Endothelial cell of umbilical vein (primary cell): ENCODE results near the gene SPTB. TPM values are rescaled to one million over a fixed set of nuclear protein-coding genes. Genes with fewer than 3 reads are reported as not detected.

Experiments
- BruUV-seq: library from RNA; stranded (reverse); fragments of 400-500 nt; replicated peaks from 2 replicates; lab custom pipeline; 2021; lab: Mats Ljungman, UMichigan
- CTCF ChIA-PET: fragments of 300-600, 350-600 bp; sonication (Branson Sonifier 250); formaldehyde crosslinking; loops from one replicate; lab custom pipeline; 2021; ENCODE audit warnings: antibody characterized with exemption, inconsistent platforms; lab: Charles Lee
- POLR2A ChIA-PET: fragments of 300-600, 350-600 bp; sonication (Branson Sonifier 250); formaldehyde crosslinking; loops from one replicate; lab custom pipeline; 2021; ENCODE audit warnings: antibody characterized with exemption, inconsistent platforms; lab: Charles Lee
- DNase-seq: peaks from one replicate; pipeline ENCODE4 v3.0.0-alpha.2; 2011; ENCODE audit warnings: low read depth, low spot score
- FAIRE-seq: peaks from 2 replicates; lab custom pipeline; 2011; peaks lifted over from hg19 to GRCh38; lab: Jason Lieb, UNC
- H2AFZ ChIP-seq: 2 replicates; pipeline ENCODE4 v1.6.0; 2012; ENCODE audit warnings: low read depth, low read length, control low read depth, inconsistent platforms
- H3K27ac ChIP-seq: 2 replicates; pipeline ENCODE4 v1.5.1; 2011; ENCODE audit warnings: low read depth, mild to moderate bottlenecking, control low read depth, low read length, moderate library complexity; ENCODE audit not compliant: insufficient read depth
- H3K27me3 ChIP-seq, 2 experiments: 2 replicates each; pipeline versions ENCODE4 v1.6.0 to v1.6.1; 2011; ENCODE audit warnings: low read length in 2 of 2, mixed read lengths in 1 of 2; ENCODE audit not compliant: control insufficient read depth in 2 of 2, insufficient read depth in 2 of 2
- H3K36me3 ChIP-seq, 2 experiments: 2 replicates in 1 of 2; 3 replicates in 1 of 2; pipeline ENCODE4 v1.5.1; 2011; ENCODE audit warnings: low read length in 2 of 2, mild to moderate bottlenecking in 1 of 2, moderate library complexity in 1 of 2; ENCODE audit not compliant: control insufficient read depth in 2 of 2, insufficient read depth in 2 of 2; ENCODE audit errors: extremely low read depth in 1 of 2
- H3K4me1 ChIP-seq: 3 replicates; pipeline ENCODE4 v1.5.1; 2011; ENCODE audit warnings: mild to moderate bottlenecking, low read length; ENCODE audit not compliant: control insufficient read depth, insufficient read depth; ENCODE audit errors: extremely low read depth
- H3K4me2 ChIP-seq: 2 replicates; pipeline ENCODE4 v1.6.1; 2011; ENCODE audit warnings: low read length, control low read depth, mixed read lengths; ENCODE audit not compliant: insufficient read depth
- H3K4me3 ChIP-seq, 3 experiments: fragments of 200-600 bp in 1 of 3; sonication (generic), shearing (Covaris generic) in 1 of 3; replicated peaks in 1 of 3; 2 replicates each; pipeline ENCODE4 v1.5.1; 2011 to 2016; ENCODE audit warnings: control low read depth in 3 of 3, low read length in 3 of 3, mild to moderate bottlenecking in 2 of 3, inconsistent platforms in 1 of 3, low read depth in 1 of 3, moderate library complexity in 1 of 3; ENCODE audit not compliant: insufficient read depth in 1 of 3
- H3K79me2 ChIP-seq: 2 replicates; pipeline ENCODE4 v1.6.0; 2012; ENCODE audit warnings: low read length, inconsistent platforms; ENCODE audit not compliant: control insufficient read depth, insufficient read depth
- H3K9ac ChIP-seq: replicated peaks from 2 replicates; pipeline ENCODE3; 2011; ENCODE audit warnings: low read length, control low read depth; ENCODE audit not compliant: insufficient read depth; ENCODE audit errors: extremely low read depth
- H3K9me1 ChIP-seq: replicated peaks from 3 replicates; pipeline ENCODE4 v1.6.0; 2011; ENCODE audit warnings: mild to moderate bottlenecking, low read length; ENCODE audit not compliant: control insufficient read depth, insufficient read depth; ENCODE audit errors: extremely low read depth
- H3K9me3 ChIP-seq: replicated peaks from 2 replicates; pipeline ENCODE4 v1.5.1; 2012; ENCODE audit warnings: low read length, inconsistent platforms; ENCODE audit not compliant: control insufficient read depth, insufficient read depth
- H4K20me1 ChIP-seq: replicated peaks from 2 replicates; pipeline ENCODE3; 2011; ENCODE audit warnings: mild to moderate bottlenecking, low read length; ENCODE audit not compliant: control insufficient read depth, insufficient read depth; ENCODE audit errors: extremely low read depth
- CTCF ChIP-seq, 2 donors: IDR thresholded peaks; 1 replicate in 1 of 2; 2 replicates in 1 of 2; pipeline ENCODE4 v1.5.1; 2011; ENCODE audit warnings: low read length in 2 of 2, mild to moderate bottlenecking in 2 of 2, moderate library complexity in 2 of 2, control low read depth in 1 of 2, inconsistent platforms in 1 of 2, low read depth in 1 of 2; ENCODE audit not compliant: insufficient read depth in 1 of 2; ENCODE audit errors: extremely low read depth in 1 of 2
- EZH2 ChIP-seq: IDR thresholded peaks from 2 replicates; pipeline ENCODE4 v1.6.1; 2012; ENCODE audit warnings: borderline replicate concordance, low read depth, mild to moderate bottlenecking, moderate library complexity, low read length, inconsistent platforms; ENCODE audit not compliant: severe bottlenecking
- FOS ChIP-seq: IDR thresholded peaks from 2 replicates; pipeline ENCODE4 v1.6.1; 2011; ENCODE audit warnings: mild to moderate bottlenecking, low read length, moderate library complexity, borderline replicate concordance; ENCODE audit not compliant: insufficient read depth
- GATA2 ChIP-seq: IDR thresholded peaks from 2 replicates; pipeline ENCODE4 v1.7.0; 2011; ENCODE audit warnings: low read depth, mild to moderate bottlenecking, moderate library complexity, mixed read lengths, low read length; ENCODE audit not compliant: insufficient read length, insufficient read depth
- JUN ChIP-seq: IDR thresholded peaks from 2 replicates; pipeline ENCODE4 v1.6.1; 2011; ENCODE audit warnings: borderline replicate concordance, low read depth; ENCODE audit not compliant: insufficient read length, insufficient read depth
- MAX ChIP-seq: IDR thresholded peaks from 2 replicates; pipeline ENCODE4 v1.6.1; 2011; ENCODE audit not compliant: insufficient read depth, insufficient read length
- MYC ChIP-seq: IDR thresholded peaks from one replicate; pipeline ENCODE4 v1.6.1; 2011; ENCODE audit warnings: mild to moderate bottlenecking, low read depth, low read length
- POLR2A ChIP-seq: IDR thresholded peaks from 2 replicates; pipeline ENCODE4 v1.6.1; 2012; ENCODE audit warnings: low read depth, mild to moderate bottlenecking, control low read depth, low read length
- POLR2AphosphoS5 ChIP-seq: IDR thresholded peaks from 2 replicates; pipeline ENCODE4 v1.6.1; 2012; ENCODE audit warnings: low read depth, mild to moderate bottlenecking, control low read depth, low read length, moderate library complexity; ENCODE audit not compliant: insufficient read depth
- dilution Hi-C: fragments of 300-500 bp; cut with MboI; formaldehyde crosslinking; loops from one replicate; pipeline ENCODE4 v1.15.0; 2019; ENCODE audit warnings: low sequenced_read_pairs; ENCODE audit not compliant: extremely low pct_ligation_motif_present
- intact Hi-C: fragments of 100-400 bp; cut with micrococcal nuclease; formaldehyde crosslinking; loops from one replicate; pipeline ENCODE4 v1.10.0; 2022
- polyA plus RNA-seq, 4 experiments: library from polyadenylated mRNA; depleted of rRNA in 3 of 4; stranded (reverse) in 3 of 4; unstranded in 1 of 4; fragments of >200 nt; gene quantifications; 2 replicates each; pipeline versions ENCODE4 v1.2.1 to v1.2.3, GENCODE V29; 2011 to 2012; ENCODE audit warnings: missing spikeins in 1 of 4
- total RNA-seq: library from RNA; stranded (reverse); gene quantifications from 2 replicates; pipeline ENCODE4 v1.2.3, GENCODE V29; 2021

The SPTB gene
- total and polyA plus RNA-seq, 2 donors (not counting 3 experiments of a cell fraction or from before 2014, with no cell fraction given): 0.03 to 0.07 TPM

GRCh38 chr14:64825509-64825908 is 54.2 kb downstream of the SPTB start:
- H3K27ac ChIP-seq: no peak overlapping the region
- CTCF ChIA-PET: interaction anchor here (0.7 to 1.7 kb wide), 3 partner anchors 15 to 194 kb away, joined by 3 to 6 read pairs (median 4); no protein-coding TSS in a partner anchor
- no peak overlapping the region for H3K4me3 ChIP-seq
- H2AFZ ChIP-seq: no peak overlapping the region
- H3K36me3 ChIP-seq: no peaks in the 10 kb centered on the region
- no peaks in the 10 kb centered on the region for H4K20me1 ChIP-seq
- DNase-seq (no peak), FAIRE-seq (no peak)
- H3K4me1 ChIP-seq: no peaks in the 10 kb centered on the region
- no peak for TF ChIP-seq GATA2
- TF ChIP-seq JUN: no peak
- no peak for TF ChIP-seq POLR2AphosphoS5
- no peak for TF ChIP-seq CTCF (IDR thresholded peaks at IDR 0.05; ENCODE audit: extremely low read depth in 1 of 2, insufficient read depth in 1 of 2, low read depth in 1 of 2, low read length in 2 of 2)
- TF ChIP-seq MAX: no peak
- TF ChIP-seq FOS: no peak
- no peak for TF ChIP-seq EZH2
- TF ChIP-seq MYC: no peak
- TF ChIP-seq POLR2A: no peak
- intact Hi-C loops (no loop called here), dilution Hi-C loops (no loop called here)
- peaks cover 2 to 16% of the 10 kb centered on the region in 2 experiments for H3K27me3 ChIP-seq
- no peak overlapping the region for H3K4me2 ChIP-seq
- no peaks in the 10 kb centered on the region for H3K79me2 ChIP-seq
- POLR2A ChIA-PET: no interaction called here
- no TSS peak for BruUV-seq
- H3K9ac ChIP-seq: no peak overlapping the region
- H3K9me3 ChIP-seq: no peaks in the 10 kb centered on the region
- no peaks in the 10 kb centered on the region for H3K9me1 ChIP-seq
